Uterus (tissue), 2 donors: ENCODE data around the gene RRP1B.

ENCODE experiments used
- CTCF ChIP-seq, 4 experiments: fragments of 200-600 bp in 2 of 4; fragments of 450-650 bp in 2 of 4; sonication (generic) in 2 of 4; IDR thresholded peaks; one replicate each; pipeline ENCODE4 v1.5.1; 2016 to 2019; ENCODE audit warnings: antibody characterized with exemption in 4 of 4, mild to moderate bottlenecking in 2 of 4, moderate library complexity in 1 of 4
- POLR2A ChIP-seq, 2 donors: fragments of 450-650 bp; IDR thresholded peaks; one replicate each; pipeline ENCODE4 v1.6.1; 2016; ENCODE audit warnings: antibody characterized with exemption in 2 of 2, mild to moderate bottlenecking in 1 of 2, moderate library complexity in 1 of 2

- no peak for TF ChIP-seq CTCF (IDR thresholded peaks at IDR 0.05)
- TF ChIP-seq POLR2A (IDR thresholded peaks at IDR 0.05): no peak
Observed at GRCh38 chr21:43613755-43614638, 45.4 kb upstream of the RRP1B start.
